K562 (cell line): ENCODE measurements around the gene HSD11B1. TPM values are rescaled to one million over a fixed set of nuclear protein-coding genes. Genes with fewer than 3 reads are reported as not detected.
A peak's percentile ranks its signal among the peaks of the same experiment; 100 is the strongest.

Experiments used
- CEBPG ChIP-seq, 3 experiments: fragments of 200-800 bp in 1 of 3; sonication (Bioruptor generic) in 1 of 3; sonication (generic) in 1 of 3; formaldehyde crosslinking in 1 of 3; IDR thresholded peaks in 2 of 3; conservative IDR thresholded peaks in 1 of 3; 2 replicates each; pipeline versions ENCODE4 v1.6.1 to v1.8.0; 2016 to 2022; ENCODE audit warnings: missing compliant biosample characterization in 2 of 3, missing genetic modification characterization in 2 of 3, mild to moderate bottlenecking in 1 of 3, missing genetic modification reagents in 1 of 3
- DEAF1 ChIP-seq: fragments of 450-650 bp; formaldehyde crosslinking; IDR thresholded peaks from 2 replicates; pipeline ENCODE4 v1.4.0; 2020; ENCODE audit warnings: mild to moderate bottlenecking, moderate library complexity
- E2F5 ChIP-seq: sonication (generic); formaldehyde crosslinking; IDR thresholded peaks from 2 replicates; pipeline ENCODE4 v1.8.0; 2022; ENCODE audit warnings: mild to moderate bottlenecking, missing genetic modification reagents
- FOXP4 ChIP-seq: sonication (generic); formaldehyde crosslinking; IDR thresholded peaks from 2 replicates; pipeline ENCODE4 v1.8.0; 2022; ENCODE audit warnings: mild to moderate bottlenecking, missing genetic modification reagents, borderline replicate concordance
- KLF16 ChIP-seq: IDR thresholded peaks from 2 replicates; pipeline ENCODE4 v1.6.1; 2016; ENCODE audit warnings: antibody characterized with exemption
- RERE ChIP-seq: sonication (generic); formaldehyde crosslinking; IDR thresholded peaks from 2 replicates; pipeline ENCODE4 v1.8.0; 2023; ENCODE audit warnings: missing genetic modification reagents, mild to moderate bottlenecking, borderline replicate concordance
- TCF15 ChIP-seq: fragments of 250-450 bp; sonication (Bioruptor Pico); IDR thresholded peaks from 2 replicates; pipeline ENCODE4 v1.8.0; 2022; ENCODE audit warnings: moderate library complexity, mild to moderate bottlenecking, inconsistent platforms
- ZBTB12 ChIP-seq: fragments of 250-450 bp; sonication (Bioruptor Pico); IDR thresholded peaks from 2 replicates; pipeline ENCODE4 v1.4.0; 2020
- ZBTB5 ChIP-seq: fragments of 450-650 bp; IDR thresholded peaks from 2 replicates; pipeline ENCODE4 v1.6.1; 2017; ENCODE audit warnings: antibody characterized with exemption
- polyA plus RNA-seq, 8 experiments: library from polyadenylated mRNA; depleted of rRNA in 4 of 8; stranded (reverse) in 5 of 8; unstranded in 3 of 8; fragments of >200 nt; fragmentation: Nextera tagmentation in 2 of 8; fragmentation: Illumina TruSeq in 1 of 8; extraction: Ambion mirVana in 2 of 8; extraction: Trizol in 1 of 8; gene quantifications; 2 replicates each; pipeline versions ENCODE4 v1.2.1 to v1.2.3, GENCODE V29; 2011 to 2014; ENCODE audit warnings: inconsistent platforms in 1 of 8, missing spikeins in 1 of 8
- total RNA-seq, 7 experiments: library from RNA; depleted of rRNA in 6 of 7; stranded (reverse); fragments of >200 nt in 6 of 7; fragmentation: Illumina TruSeq in 2 of 7; extraction: Trizol in 2 of 7; gene quantifications; 2 replicates each; pipeline versions ENCODE4 v1.2.1 to v1.2.3, GENCODE V29; 2011 to 2021; ENCODE audit warnings: low replicate concordance in 1 of 7

The HSD11B1 gene
- total and polyA plus RNA-seq, 9 of the 15 experiments (the other 6 are each of a cell fraction or from before 2014, with no cell fraction given) = 0.04 to 0.16 TPM; not detected in 7

- TF ChIP-seq RERE (CRISPR knock-in tag) (no peak), FOXP4 (CRISPR knock-in tag) (0 out of 2 replicates have a peak, but pooled peaks have one; percentile 28), KLF16 (no peak), E2F5 (CRISPR knock-in tag) (0 out of 2 replicates have a peak, but pooled peaks have one; percentile 44), DEAF1 (CRISPR knock-in tag) (no peak), ZBTB12 (CRISPR knock-in tag) (no peak), CEBPG (CRISPR knock-in tag; IDR thresholded peaks at IDR 0.05) (no peak), CEBPG (tag; conservative IDR thresholded peaks at IDR 0.05 in 1 of 2, IDR thresholded peaks at IDR 0.05 in 1 of 2) (no peak), ZBTB5 (no peak), TCF15 (CRISPR knock-in tag) (no peak)
Observed at GRCh38 chr1:209675565-209676154, 29.0 kb upstream of the HSD11B1 start (continued).
